D721Med (cell line): ENCODE results near the gene MDN1.

ENCODE experiments used
- DNase-seq: peaks from one replicate; pipeline ENCODE4 v3.0.0; 2011; ENCODE audit warnings: low spot score; ENCODE audit not compliant: insufficient read length
- FAIRE-seq: peaks from 2 replicates; lab custom pipeline; 2011; peaks lifted over from hg19 to GRCh38; lab: Jason Lieb, UNC
- CTCF ChIP-seq: IDR thresholded peaks from 2 replicates; pipeline ENCODE4 v1.5.1; 2012; ENCODE audit warnings: mild to moderate bottlenecking, control low read depth; ENCODE audit not compliant: insufficient read depth; ENCODE audit errors: missing control alignments

MDN1 gene

GRCh38 chr6:89611666-89612065, 207.9 kb downstream of the MDN1 start:
- DNase-seq: no peak
- FAIRE-seq: no peak
- no peak for TF ChIP-seq CTCF

GRCh38 chr6:89610149-89610642, 209.4 kb downstream of the MDN1 start:
- no peak for FAIRE-seq
- peak; percentile 81 for TF ChIP-seq CTCF
- no peak for DNase-seq

GRCh38 chr6:89605861-89606260, 213.7 kb downstream of the MDN1 start:
- DNase-seq: no peak
- FAIRE-seq: no peak
- TF ChIP-seq CTCF: no peak

GRCh38 chr6:89604653-89605052, 214.9 kb downstream of the MDN1 start:
- FAIRE-seq: no peak

GRCh38 chr6:89602166-89602565, 217.4 kb downstream of the MDN1 start:
- no peak for DNase-seq

More at GRCh38 chr6:89604653-89605052, 214.9 kb downstream of the MDN1 start:
- TF ChIP-seq CTCF: no peak
- DNase-seq: no peak

GRCh38 chr6:89599727-89600126, 219.9 kb downstream of the MDN1 start:
- no peak for FAIRE-seq
- no peak for DNase-seq
- TF ChIP-seq CTCF: no peak

More at GRCh38 chr6:89602166-89602565, 217.4 kb downstream of the MDN1 start:
- no peak for TF ChIP-seq CTCF
- no peak for FAIRE-seq

- DNase-seq (no peak), FAIRE-seq (no peak)
- peak; percentile 49 for TF ChIP-seq CTCF
These were observed 221.6 kb downstream of the MDN1 start for GRCh38 chr6:89597988-89598387.
